ENCODE measurements around the gene DOCK4. TPM values are rescaled to one million over a fixed set of nuclear protein-coding genes. Genes with fewer than 3 reads are reported as not detected.

The DOCK4 gene
- total RNA-seq, 1 experiment from 2014 or later: 20.4 TPM

DNA sequence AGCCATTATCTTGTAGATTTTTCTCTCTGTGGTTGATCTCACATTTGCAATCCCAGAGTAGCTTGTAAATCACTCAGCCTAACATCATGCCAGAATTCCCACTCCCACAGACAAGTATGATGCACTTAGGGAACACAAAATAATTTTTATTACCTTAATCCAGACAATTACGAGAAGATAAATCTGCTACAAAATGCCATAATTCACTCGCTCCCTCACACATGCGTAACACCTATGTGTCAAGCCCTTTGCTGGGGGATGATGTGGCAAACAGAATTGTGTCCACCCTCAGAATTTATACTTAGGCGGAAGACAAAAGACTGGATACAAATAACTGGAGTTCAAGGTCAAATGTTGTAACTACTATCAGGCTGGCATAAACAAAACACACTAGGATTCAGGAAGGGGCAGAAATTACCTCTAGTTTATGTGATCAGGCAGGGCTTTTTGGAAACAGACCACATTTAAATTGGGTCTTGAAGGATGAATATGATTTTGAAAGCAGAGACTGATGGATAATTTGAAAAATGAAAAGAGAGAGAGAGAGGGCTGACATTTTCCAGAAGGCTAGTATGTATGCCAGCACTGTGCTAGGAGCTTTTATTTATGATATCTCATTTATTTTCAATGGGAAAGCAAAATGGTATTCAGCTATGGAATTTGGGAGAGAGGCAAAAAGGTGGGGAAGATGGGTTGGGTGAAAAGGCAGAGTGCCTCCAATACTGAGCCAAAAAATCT, 69.8 kb downstream of the DOCK4 start:
- Mint-ChIP-seq H3K9me3 (no peaks in the 10 kb centered on the region), H3K4me1 (peaks cover 37% of the 10 kb centered on the region), H3K27ac (no peak overlapping the region), H3K36me3 (no peaks in the 10 kb centered on the region), H3K27me3 (ENCODE audit: low read depth) (no peaks in the 10 kb centered on the region), H3K4me3 (no peak overlapping the region)
- CTCF ChIA-PET: interaction anchor here (1.6 kb wide), 1 partner anchor 15 kb away, joined by 4 read pairs; no protein-coding TSS in a partner anchor
- TF ChIP-seq, protein P1, sequence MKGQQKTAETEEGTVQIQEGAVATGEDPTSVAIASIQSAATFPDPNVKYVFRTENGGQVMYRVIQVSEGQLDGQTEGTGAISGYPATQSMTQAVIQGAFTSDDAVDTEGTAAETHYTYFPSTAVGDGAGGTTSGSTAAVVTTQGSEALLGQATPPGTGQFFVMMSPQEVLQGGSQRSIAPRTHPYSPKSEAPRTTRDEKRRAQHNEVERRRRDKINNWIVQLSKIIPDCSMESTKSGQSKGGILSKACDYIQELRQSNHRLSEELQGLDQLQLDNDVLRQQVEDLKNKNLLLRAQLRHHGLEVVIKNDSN (CRISPR knock-in tag; IDR thresholded peaks at IDR 0.05): no peak
- TF ChIP-seq ZNF423 (CRISPR knock-in tag; IDR thresholded peaks at IDR 0.05) (no peak), ZNF121 (CRISPR knock-in tag; IDR thresholded peaks at IDR 0.05) (no peak), RORB (CRISPR knock-in tag; IDR thresholded peaks at IDR 0.05) (no peak), ZNF671 (CRISPR knock-in tag; IDR thresholded peaks at IDR 0.05) (no peak), SMAD3 (CRISPR knock-in tag; IDR thresholded peaks at IDR 0.05; ENCODE audit: borderline replicate concordance) (no peak), PRRX2 (CRISPR knock-in tag; IDR thresholded peaks at IDR 0.05) (no peak), ESRRA (CRISPR knock-in tag; IDR thresholded peaks at IDR 0.05; ENCODE audit: borderline replicate concordance) (no peak), NR1H2 (CRISPR knock-in tag; IDR thresholded peaks at IDR 0.05) (no peak)
- TF ChIP-seq, protein P2, sequence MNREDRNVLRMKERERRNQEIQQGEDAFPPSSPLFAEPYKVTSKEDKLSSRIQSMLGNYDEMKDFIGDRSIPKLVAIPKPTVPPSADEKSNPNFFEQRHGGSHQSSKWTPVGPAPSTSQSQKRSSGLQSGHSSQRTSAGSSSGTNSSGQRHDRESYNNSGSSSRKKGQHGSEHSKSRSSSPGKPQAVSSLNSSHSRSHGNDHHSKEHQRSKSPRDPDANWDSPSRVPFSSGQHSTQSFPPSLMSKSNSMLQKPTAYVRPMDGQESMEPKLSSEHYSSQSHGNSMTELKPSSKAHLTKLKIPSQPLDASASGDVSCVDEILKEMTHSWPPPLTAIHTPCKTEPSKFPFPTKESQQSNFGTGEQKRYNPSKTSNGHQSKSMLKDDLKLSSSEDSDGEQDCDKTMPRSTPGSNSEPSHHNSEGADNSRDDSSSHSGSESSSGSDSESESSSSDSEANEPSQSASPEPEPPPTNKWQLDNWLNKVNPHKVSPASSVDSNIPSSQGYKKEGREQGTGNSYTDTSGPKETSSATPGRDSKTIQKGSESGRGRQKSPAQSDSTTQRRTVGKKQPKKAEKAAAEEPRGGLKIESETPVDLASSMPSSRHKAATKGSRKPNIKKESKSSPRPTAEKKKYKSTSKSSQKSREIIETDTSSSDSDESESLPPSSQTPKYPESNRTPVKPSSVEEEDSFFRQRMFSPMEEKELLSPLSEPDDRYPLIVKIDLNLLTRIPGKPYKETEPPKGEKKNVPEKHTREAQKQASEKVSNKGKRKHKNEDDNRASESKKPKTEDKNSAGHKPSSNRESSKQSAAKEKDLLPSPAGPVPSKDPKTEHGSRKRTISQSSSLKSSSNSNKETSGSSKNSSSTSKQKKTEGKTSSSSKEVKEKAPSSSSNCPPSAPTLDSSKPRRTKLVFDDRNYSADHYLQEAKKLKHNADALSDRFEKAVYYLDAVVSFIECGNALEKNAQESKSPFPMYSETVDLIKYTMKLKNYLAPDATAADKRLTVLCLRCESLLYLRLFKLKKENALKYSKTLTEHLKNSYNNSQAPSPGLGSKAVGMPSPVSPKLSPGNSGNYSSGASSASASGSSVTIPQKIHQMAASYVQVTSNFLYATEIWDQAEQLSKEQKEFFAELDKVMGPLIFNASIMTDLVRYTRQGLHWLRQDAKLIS (CRISPR knock-in tag; IDR thresholded peaks at IDR 0.05; ENCODE audit: borderline replicate concordance): no peak
- TF ChIP-seq, protein P3, sequence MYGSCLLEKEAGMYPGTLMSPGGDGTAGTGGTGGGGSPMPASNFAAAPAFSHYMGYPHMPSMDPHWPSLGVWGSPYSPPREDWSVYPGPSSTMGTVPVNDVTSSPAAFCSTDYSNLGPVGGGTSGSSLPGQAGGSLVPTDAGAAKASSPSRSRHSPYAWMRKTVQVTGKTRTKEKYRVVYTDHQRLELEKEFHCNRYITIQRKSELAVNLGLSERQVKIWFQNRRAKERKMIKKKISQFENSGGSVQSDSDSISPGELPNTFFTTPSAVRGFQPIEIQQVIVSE (CRISPR knock-in tag; IDR thresholded peaks at IDR 0.05; ENCODE audit: borderline replicate concordance): no peak
- no peak for DNase-seq (ENCODE audit: low spot score)
- POLR2A ChIA-PET: no interaction called here
- no peak for ATAC-seq

GRCh38 chr7:112135815-112136214, 70.4 kb downstream of the DOCK4 start:
- no peak for DNase-seq (ENCODE audit: low spot score)
- H3K27me3 Mint-ChIP-seq (ENCODE audit: low read depth): no peaks in the 10 kb centered on the region
- no peak overlapping the region for H3K4me3 Mint-ChIP-seq
- H3K27ac Mint-ChIP-seq: no peak overlapping the region
- no peaks in the 10 kb centered on the region for H3K9me3 Mint-ChIP-seq
- ATAC-seq: no peak
- POLR2A ChIA-PET: no interaction called here
- peaks cover 38% of the 10 kb centered on the region for H3K4me1 Mint-ChIP-seq
- no peaks in the 10 kb centered on the region for H3K36me3 Mint-ChIP-seq
- CTCF ChIA-PET: interaction anchor here (1.6 kb wide), 1 partner anchor 16 kb away, joined by 4 read pairs; no protein-coding TSS in a partner anchor
- TF ChIP-seq, protein P4, sequence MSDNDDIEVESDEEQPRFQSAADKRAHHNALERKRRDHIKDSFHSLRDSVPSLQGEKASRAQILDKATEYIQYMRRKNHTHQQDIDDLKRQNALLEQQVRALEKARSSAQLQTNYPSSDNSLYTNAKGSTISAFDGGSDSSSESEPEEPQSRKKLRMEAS (CRISPR knock-in tag; IDR thresholded peaks at IDR 0.05): no peak
- TF ChIP-seq, protein P5, sequence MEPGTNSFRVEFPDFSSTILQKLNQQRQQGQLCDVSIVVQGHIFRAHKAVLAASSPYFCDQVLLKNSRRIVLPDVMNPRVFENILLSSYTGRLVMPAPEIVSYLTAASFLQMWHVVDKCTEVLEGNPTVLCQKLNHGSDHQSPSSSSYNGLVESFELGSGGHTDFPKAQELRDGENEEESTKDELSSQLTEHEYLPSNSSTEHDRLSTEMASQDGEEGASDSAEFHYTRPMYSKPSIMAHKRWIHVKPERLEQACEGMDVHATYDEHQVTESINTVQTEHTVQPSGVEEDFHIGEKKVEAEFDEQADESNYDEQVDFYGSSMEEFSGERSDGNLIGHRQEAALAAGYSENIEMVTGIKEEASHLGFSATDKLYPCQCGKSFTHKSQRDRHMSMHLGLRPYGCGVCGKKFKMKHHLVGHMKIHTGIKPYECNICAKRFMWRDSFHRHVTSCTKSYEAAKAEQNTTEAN (CRISPR knock-in tag; IDR thresholded peaks at IDR 0.05): no peak
- TF ChIP-seq ZBTB21 (CRISPR knock-in tag; IDR thresholded peaks at IDR 0.05; ENCODE audit: borderline replicate concordance): no peak
- TF ChIP-seq IRF1 (CRISPR knock-in tag; IDR thresholded peaks at IDR 0.05): no peak
- TF ChIP-seq, protein P6, sequence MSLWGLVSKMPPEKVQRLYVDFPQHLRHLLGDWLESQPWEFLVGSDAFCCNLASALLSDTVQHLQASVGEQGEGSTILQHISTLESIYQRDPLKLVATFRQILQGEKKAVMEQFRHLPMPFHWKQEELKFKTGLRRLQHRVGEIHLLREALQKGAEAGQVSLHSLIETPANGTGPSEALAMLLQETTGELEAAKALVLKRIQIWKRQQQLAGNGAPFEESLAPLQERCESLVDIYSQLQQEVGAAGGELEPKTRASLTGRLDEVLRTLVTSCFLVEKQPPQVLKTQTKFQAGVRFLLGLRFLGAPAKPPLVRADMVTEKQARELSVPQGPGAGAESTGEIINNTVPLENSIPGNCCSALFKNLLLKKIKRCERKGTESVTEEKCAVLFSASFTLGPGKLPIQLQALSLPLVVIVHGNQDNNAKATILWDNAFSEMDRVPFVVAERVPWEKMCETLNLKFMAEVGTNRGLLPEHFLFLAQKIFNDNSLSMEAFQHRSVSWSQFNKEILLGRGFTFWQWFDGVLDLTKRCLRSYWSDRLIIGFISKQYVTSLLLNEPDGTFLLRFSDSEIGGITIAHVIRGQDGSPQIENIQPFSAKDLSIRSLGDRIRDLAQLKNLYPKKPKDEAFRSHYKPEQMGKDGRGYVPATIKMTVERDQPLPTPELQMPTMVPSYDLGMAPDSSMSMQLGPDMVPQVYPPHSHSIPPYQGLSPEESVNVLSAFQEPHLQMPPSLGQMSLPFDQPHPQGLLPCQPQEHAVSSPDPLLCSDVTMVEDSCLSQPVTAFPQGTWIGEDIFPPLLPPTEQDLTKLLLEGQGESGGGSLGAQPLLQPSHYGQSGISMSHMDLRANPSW (CRISPR knock-in tag; conservative IDR thresholded peaks at IDR 0.05; ENCODE audit: low read depth): no peak
- TF ChIP-seq, protein P7, sequence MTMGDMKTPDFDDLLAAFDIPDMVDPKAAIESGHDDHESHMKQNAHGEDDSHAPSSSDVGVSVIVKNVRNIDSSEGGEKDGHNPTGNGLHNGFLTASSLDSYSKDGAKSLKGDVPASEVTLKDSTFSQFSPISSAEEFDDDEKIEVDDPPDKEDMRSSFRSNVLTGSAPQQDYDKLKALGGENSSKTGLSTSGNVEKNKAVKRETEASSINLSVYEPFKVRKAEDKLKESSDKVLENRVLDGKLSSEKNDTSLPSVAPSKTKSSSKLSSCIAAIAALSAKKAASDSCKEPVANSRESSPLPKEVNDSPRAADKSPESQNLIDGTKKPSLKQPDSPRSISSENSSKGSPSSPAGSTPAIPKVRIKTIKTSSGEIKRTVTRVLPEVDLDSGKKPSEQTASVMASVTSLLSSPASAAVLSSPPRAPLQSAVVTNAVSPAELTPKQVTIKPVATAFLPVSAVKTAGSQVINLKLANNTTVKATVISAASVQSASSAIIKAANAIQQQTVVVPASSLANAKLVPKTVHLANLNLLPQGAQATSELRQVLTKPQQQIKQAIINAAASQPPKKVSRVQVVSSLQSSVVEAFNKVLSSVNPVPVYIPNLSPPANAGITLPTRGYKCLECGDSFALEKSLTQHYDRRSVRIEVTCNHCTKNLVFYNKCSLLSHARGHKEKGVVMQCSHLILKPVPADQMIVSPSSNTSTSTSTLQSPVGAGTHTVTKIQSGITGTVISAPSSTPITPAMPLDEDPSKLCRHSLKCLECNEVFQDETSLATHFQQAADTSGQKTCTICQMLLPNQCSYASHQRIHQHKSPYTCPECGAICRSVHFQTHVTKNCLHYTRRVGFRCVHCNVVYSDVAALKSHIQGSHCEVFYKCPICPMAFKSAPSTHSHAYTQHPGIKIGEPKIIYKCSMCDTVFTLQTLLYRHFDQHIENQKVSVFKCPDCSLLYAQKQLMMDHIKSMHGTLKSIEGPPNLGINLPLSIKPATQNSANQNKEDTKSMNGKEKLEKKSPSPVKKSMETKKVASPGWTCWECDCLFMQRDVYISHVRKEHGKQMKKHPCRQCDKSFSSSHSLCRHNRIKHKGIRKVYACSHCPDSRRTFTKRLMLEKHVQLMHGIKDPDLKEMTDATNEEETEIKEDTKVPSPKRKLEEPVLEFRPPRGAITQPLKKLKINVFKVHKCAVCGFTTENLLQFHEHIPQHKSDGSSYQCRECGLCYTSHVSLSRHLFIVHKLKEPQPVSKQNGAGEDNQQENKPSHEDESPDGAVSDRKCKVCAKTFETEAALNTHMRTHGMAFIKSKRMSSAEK (CRISPR knock-in tag; IDR thresholded peaks at IDR 0.05; ENCODE audit: borderline replicate concordance): no peak
- no peak for TF ChIP-seq FOXK1 (CRISPR knock-in tag; IDR thresholded peaks at IDR 0.05)
- TF ChIP-seq ZNF138 (CRISPR knock-in tag; conservative IDR thresholded peaks at IDR 0.05): no peak
- TF ChIP-seq CREM (CRISPR knock-in tag; IDR thresholded peaks at IDR 0.05): no peak
